Lower lobe of right lung (tissue), 2 donors: ENCODE results near the gene L3MBTL4. TPM values are rescaled to one million over a fixed set of nuclear protein-coding genes. Genes with fewer than 3 reads are reported as not detected.

Experiments
- ATAC-seq, 2 donors: fragments of 200-7000 bp; cut with Tn5 transposase; one replicate each; pipeline ENCODE4 v1.9.1; 2020 to 2022; ENCODE audit warnings: mild to moderate bottlenecking in 2 of 2, moderate library complexity in 2 of 2
- DNase-seq: peaks from one replicate; pipeline ENCODE4 v3.0.0-alpha.2; 2020
- H3K27ac ChIP-seq: fragments of 200-600 bp; one replicate; pipeline ENCODE4 v1.8.0; 2022
- H3K27me3 ChIP-seq: fragments of 200-600 bp; one replicate; pipeline ENCODE4 v1.8.0; 2022; ENCODE audit warnings: low read depth
- H3K36me3 ChIP-seq: fragments of 200-600 bp; one replicate; pipeline ENCODE4 v1.8.0; 2022; ENCODE audit warnings: mild to moderate bottlenecking
- H3K4me1 ChIP-seq: fragments of 200-600 bp; one replicate; pipeline ENCODE4 v1.8.0; 2022
- H3K4me3 ChIP-seq: fragments of 200-600 bp; one replicate; pipeline ENCODE4 v1.8.0; 2022; ENCODE audit warnings: mild to moderate bottlenecking
- H3K9me3 ChIP-seq: fragments of 200-600 bp; one replicate; pipeline ENCODE4 v1.8.0; 2022
- CTCF ChIP-seq: fragments of 200-600 bp; IDR thresholded peaks from one replicate; pipeline ENCODE4 v1.8.0; 2022; ENCODE audit warnings: antibody characterized with exemption, mild to moderate bottlenecking
- intact Hi-C: fragments of 100-400 bp; cut with DNase I; formaldehyde crosslinking; loops from one replicate; pipeline ENCODE4 v1.11.0; 2022
- total RNA-seq: library from RNA; stranded (reverse); fragmentation: NEBNext Ultra II Directional; extraction: Animal tissue kit (Norgen Biotek cat#: 25700); gene quantifications from one replicate; pipeline ENCODE4 v1.2.1, GENCODE V29; 2021
- donor health status: DM: no; HTN: yes; CAD: no; lungs with severe emphysema.

L3MBTL4 gene
- total RNA-seq, 1 donor from 2014 or later = 16.9 TPM

- TF ChIP-seq CTCF = no peak
- no peaks in the 10 kb centered on the region for H3K9me3 ChIP-seq
- no peaks in the 10 kb centered on the region for H3K4me1 ChIP-seq
- ATAC-seq (no peak), DNase-seq (no peak)
- no peak overlapping the region for H3K4me3 ChIP-seq
- H3K27me3 ChIP-seq = no peaks in the 10 kb centered on the region
- intact Hi-C loops = no loop called here
- no peak overlapping the region for H3K27ac ChIP-seq
- H3K36me3 ChIP-seq = no peaks in the 10 kb centered on the region
Measured at GRCh38 chr18:5939801-5940667, 474.7 kb downstream of the L3MBTL4 start.

GRCh38 chr18:5937795-5938194 is 476.9 kb downstream of the L3MBTL4 start:
- TF ChIP-seq CTCF = no peak
- DNase-seq (no peak), ATAC-seq (no peak)
- Histone ChIP-seq H3K9me3 (no peaks in the 10 kb centered on the region), H3K27ac (no peak overlapping the region), H3K4me3 (no peak overlapping the region), H3K4me1 (no peaks in the 10 kb centered on the region), H3K36me3 (no peaks in the 10 kb centered on the region), H3K27me3 (no peaks in the 10 kb centered on the region)
- intact Hi-C loops = no loop called here

- DNase-seq (no peak), ATAC-seq (no peak)
- Histone ChIP-seq H3K36me3 (no peaks in the 10 kb centered on the region), H3K4me3 (no peak overlapping the region), H3K9me3 (no peaks in the 10 kb centered on the region), H3K27ac (no peak overlapping the region), H3K4me1 (no peaks in the 10 kb centered on the region), H3K27me3 (no peaks in the 10 kb centered on the region)
- TF ChIP-seq CTCF = no peak
- intact Hi-C loops = no loop called here
Measured at GRCh38 chr18:5937121-5937520, 477.6 kb downstream of the L3MBTL4 start.

- peaks cover 5% of the 10 kb centered on the region for H3K9me3 ChIP-seq
- H3K4me3 ChIP-seq = no peak overlapping the region
- ATAC-seq (no peak), DNase-seq (no peak)
- no peak for TF ChIP-seq CTCF
- intact Hi-C loops = no loop called here
- no peak overlapping the region for H3K27ac ChIP-seq
- H3K36me3 ChIP-seq = no peaks in the 10 kb centered on the region
- no peaks in the 10 kb centered on the region for H3K4me1 ChIP-seq
- no peaks in the 10 kb centered on the region for H3K27me3 ChIP-seq
Measured at GRCh38 chr18:5930789-5931188, 483.9 kb downstream of the L3MBTL4 start.

GRCh38 chr18:5918205-5918858 is 496.4 kb downstream of the L3MBTL4 start:
- no peaks in the 10 kb centered on the region for H3K9me3 ChIP-seq
- DNase-seq (no peak), ATAC-seq (peak; percentile 47 to 77)
- no peak for TF ChIP-seq CTCF
- intact Hi-C loops = no loop called here
- H3K4me3 ChIP-seq = no peak overlapping the region
- H3K4me1 ChIP-seq = no peaks in the 10 kb centered on the region
- H3K27me3 ChIP-seq = no peaks in the 10 kb centered on the region
- H3K27ac ChIP-seq = no peak overlapping the region
- no peaks in the 10 kb centered on the region for H3K36me3 ChIP-seq
